Esophagus muscularis mucosa (tissue), 4 donors: Measurements from ENCODE around the gene EEF2. TPM values are rescaled to one million over a fixed set of nuclear protein-coding genes. Genes with fewer than 3 reads are reported as not detected.
A peak's percentile ranks its signal among the peaks of the same experiment; 100 is the strongest.

Experiments used
- DNase-seq: peaks from one replicate; pipeline ENCODE4 v3.0.0-alpha.2; 2017; ENCODE audit errors: extremely low spot score
- H3K27ac ChIP-seq, 4 donors: fragments of 200-600 bp; sonication (generic); replicated peaks in 1 of 4; 1 replicate in 3 of 4; 2 replicates in 1 of 4; pipeline ENCODE4 v1.5.1; 2016 to 2019; ENCODE audit warnings: mild to moderate bottlenecking in 1 of 4
- H3K27me3 ChIP-seq, 4 donors: fragments of 200-600 bp; sonication (generic); one replicate each; pipeline versions ENCODE4 v1.5.1 to v1.6.0; 2016 to 2019
- H3K36me3 ChIP-seq, 4 donors: fragments of 200-600 bp; sonication (generic); one replicate each; pipeline ENCODE4 v1.5.1; 2016 to 2019
- H3K4me1 ChIP-seq, 4 donors: fragments of 200-600 bp; sonication (generic); one replicate each; pipeline ENCODE4 v1.5.1; 2016 to 2019
- H3K4me3 ChIP-seq, 4 donors: fragments of 200-600 bp; sonication (generic); 1 replicate in 2 of 4; 2 replicates in 2 of 4; pipeline ENCODE4 v1.5.1; 2016 to 2019; ENCODE audit warnings: mild to moderate bottlenecking in 4 of 4, moderate library complexity in 1 of 4
- H3K9me3 ChIP-seq, 4 donors: fragments of 200-600 bp; sonication (generic); 1 replicate in 3 of 4; 2 replicates in 1 of 4; pipeline ENCODE4 v1.5.1; 2016 to 2019
- EP300 ChIP-seq: sonication (generic); formaldehyde crosslinking; IDR thresholded peaks from one replicate; pipeline ENCODE4 v1.6.1; 2017; ENCODE audit warnings: antibody characterized with exemption
- POLR2A ChIP-seq: fragments of 450-650 bp; IDR thresholded peaks from one replicate; pipeline ENCODE4 v1.6.1; 2017; ENCODE audit warnings: antibody characterized with exemption, moderate library complexity, mild to moderate bottlenecking, low read depth
- POLR2AphosphoS5 ChIP-seq, 2 donors: sonication (generic); formaldehyde crosslinking; IDR thresholded peaks; one replicate each; pipeline ENCODE4 v1.6.1; 2017; ENCODE audit warnings: antibody characterized with exemption in 2 of 2
- WGBS: methylation state at CpG from one replicate; pipeline ENCODE4 v1.1.5; 2018; 5-methylcytosine and 5-hydroxymethylcytosine counted together
- intact Hi-C: fragments of 100-400 bp; cut with DNase I; formaldehyde crosslinking; loops from one replicate; pipeline ENCODE4 v1.15.1; 2023
- small RNA-seq, 3 donors: library from RNA; depleted of rRNA; stranded (forward); fragments of <200 nt; gene quantifications; one replicate each; pipeline ENCODE3, GENCODE V24; 2016
- total RNA-seq, 4 donors: library from RNA; depleted of rRNA; stranded (reverse); fragments of >200 nt; gene quantifications; one replicate each; pipeline versions ENCODE4 v1.1.0 to v1.2.1, GENCODE V29; 2016
- TF ChIP-seq, protein P1 (sequence below), 3 experiments: fragments of 200-600 bp in 2 of 3; fragments of 450-650 bp in 1 of 3; sonication (generic) in 2 of 3; IDR thresholded peaks; one replicate each; pipeline ENCODE4 v1.5.1; 2017 to 2019; ENCODE audit warnings: antibody characterized with exemption in 3 of 3, mild to moderate bottlenecking in 2 of 3, moderate library complexity in 1 of 3

EEF2 gene
- total RNA-seq, 4 donors from 2014 or later, result 2,280 to 3,286 (median 2,635) TPM

DNA sequence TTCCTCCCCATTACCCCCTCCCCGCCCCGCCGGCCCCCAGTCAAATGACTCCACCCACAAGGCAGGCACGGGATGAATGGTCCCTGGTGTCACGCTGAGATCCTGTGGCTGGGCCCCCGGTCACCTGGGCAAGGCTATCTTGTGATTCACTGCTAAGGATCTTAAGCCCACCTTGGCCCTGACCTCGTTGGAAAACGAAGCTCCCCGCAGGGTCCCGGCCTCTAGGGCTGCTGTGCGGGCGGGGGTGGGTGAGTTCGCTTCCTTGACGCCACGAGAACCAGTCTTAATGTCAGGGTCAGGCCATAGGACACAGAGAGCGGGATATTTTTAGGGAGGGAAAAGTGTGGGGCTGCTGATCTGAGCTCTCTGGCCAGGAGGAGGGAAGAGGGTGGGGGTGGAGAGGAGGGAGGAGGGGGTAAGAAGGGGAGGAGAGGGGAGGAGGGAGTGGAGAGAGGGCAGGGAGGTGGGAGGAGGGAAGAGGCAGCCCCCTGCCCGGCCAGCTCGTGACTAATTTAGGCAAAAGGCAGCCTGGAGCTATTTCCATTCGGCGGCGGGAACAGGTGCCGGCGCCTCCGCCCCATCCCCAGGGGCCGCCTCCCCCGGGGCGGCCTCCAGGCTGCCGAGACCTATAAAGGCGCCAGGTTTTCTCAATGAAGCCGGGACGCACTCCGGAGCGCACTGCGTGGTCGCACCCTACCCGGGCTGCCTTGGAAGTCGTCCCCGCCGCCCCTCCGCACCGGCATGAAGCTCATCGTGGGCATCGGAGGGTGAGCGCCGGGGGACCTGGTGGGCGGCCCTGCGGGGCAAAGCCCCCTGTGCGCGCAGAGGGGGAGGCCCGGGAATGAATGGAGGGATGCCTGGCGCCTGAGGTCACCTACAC is 52.1 kb downstream of the EEF2 start, which contains the start of gene NMRK2:
Gene NMRK2 (plus strand): TSS at position 139 of the 880 bp plus-strand sequence. CDS start 603 bp downstream, at position 742.
- Histone ChIP-seq H3K36me3 (no peaks in the 10 kb centered on the region), H3K27ac (peak within 1 kb of the TSS in 2 of 4 donors; percentile 37 to 40), H3K27me3 (peaks cover 0 to 24% (median 3%) of the 10 kb centered on the region in 4 donors), H3K4me1 (peaks cover 10 to 22% (median 15%) of the 10 kb centered on the region in 4 donors), H3K4me3 (peak within 1 kb of the TSS; percentile 18 to 40 (median 29)), H3K9me3 (no peaks in the 10 kb centered on the region)
- intact Hi-C loops, result no loop called here
- DNase-seq, result no peak
- 8% methylated on average over 19 of the region's 51 CpGs for WGBS
- TF ChIP-seq EP300, result no peak
- TF ChIP-seq, protein P1, sequence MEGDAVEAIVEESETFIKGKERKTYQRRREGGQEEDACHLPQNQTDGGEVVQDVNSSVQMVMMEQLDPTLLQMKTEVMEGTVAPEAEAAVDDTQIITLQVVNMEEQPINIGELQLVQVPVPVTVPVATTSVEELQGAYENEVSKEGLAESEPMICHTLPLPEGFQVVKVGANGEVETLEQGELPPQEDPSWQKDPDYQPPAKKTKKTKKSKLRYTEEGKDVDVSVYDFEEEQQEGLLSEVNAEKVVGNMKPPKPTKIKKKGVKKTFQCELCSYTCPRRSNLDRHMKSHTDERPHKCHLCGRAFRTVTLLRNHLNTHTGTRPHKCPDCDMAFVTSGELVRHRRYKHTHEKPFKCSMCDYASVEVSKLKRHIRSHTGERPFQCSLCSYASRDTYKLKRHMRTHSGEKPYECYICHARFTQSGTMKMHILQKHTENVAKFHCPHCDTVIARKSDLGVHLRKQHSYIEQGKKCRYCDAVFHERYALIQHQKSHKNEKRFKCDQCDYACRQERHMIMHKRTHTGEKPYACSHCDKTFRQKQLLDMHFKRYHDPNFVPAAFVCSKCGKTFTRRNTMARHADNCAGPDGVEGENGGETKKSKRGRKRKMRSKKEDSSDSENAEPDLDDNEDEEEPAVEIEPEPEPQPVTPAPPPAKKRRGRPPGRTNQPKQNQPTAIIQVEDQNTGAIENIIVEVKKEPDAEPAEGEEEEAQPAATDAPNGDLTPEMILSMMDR (IDR thresholded peaks at IDR 0.05), result no peak
- peak; percentile 20 for TF ChIP-seq POLR2A
- no peak for TF ChIP-seq POLR2AphosphoS5 (IDR thresholded peaks at IDR 0.05)

DNA sequence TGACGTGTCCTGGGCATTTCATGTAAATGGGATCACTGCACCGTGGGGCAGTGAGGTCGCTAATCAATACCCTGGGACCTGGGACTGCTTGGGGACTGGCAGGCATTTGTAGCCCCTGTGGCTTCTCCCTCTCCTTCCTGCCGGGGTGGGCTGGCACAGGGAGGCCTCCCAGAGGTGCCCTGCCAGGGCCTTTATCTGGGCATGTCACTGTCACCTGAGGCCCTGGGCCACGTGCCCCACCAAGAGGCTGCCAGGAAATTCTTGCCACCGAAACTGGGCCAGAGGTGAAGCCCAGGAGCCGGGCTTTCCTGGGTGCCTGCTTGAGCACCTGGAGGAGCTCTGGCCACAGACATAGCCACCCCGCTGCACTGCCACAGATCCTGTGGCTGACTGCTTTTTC is 54.2 kb downstream of the EEF2 start:
- TF ChIP-seq, protein P1 (IDR thresholded peaks at IDR 0.05), result no peak
- no peak for TF ChIP-seq POLR2AphosphoS5 (IDR thresholded peaks at IDR 0.05)
- TF ChIP-seq EP300, result no peak
- TF ChIP-seq POLR2A, result no peak

More for the DNA sequence above, 54.2 kb downstream of the EEF2 start:
- Histone ChIP-seq H3K36me3 (no peaks in the 10 kb centered on the region), H3K27me3 (peaks cover 0 to 24% (median 3%) of the 10 kb centered on the region in 4 donors), H3K9me3 (no peaks in the 10 kb centered on the region), H3K27ac (no peak overlapping the region), H3K4me3 (no peak overlapping the region), H3K4me1 (peaks cover 10 to 22% (median 15%) of the 10 kb centered on the region in 4 donors)
- 81% methylated on average over 6 of the region's 8 CpGs for WGBS
- no peak for DNase-seq
- intact Hi-C loops, result no loop called here

Small RNAs within 50 kb of the gene (small RNA-seq; reads per million reads assigned to genes)
- gene SNORD37, result 6.8 to 8.5 (median 7.2) reads per million in 3 donors

Other genes with a start within 250 kb of the EEF2 start
- 10 to 100 TPM; 13.7 to 40.5 (median 24.4) TPM for gene APBA3, start 223.8 kb downstream of the EEF2 start, total RNA-seq
- gene MRPL54, start 222.8 kb downstream of the EEF2 start, total RNA-seq, result 10 to 100 TPM; 45.2 to 84.3 (median 77.4) TPM
- not detected for gene RAX2, start 213.2 kb downstream of the EEF2 start, total RNA-seq
- 1 to 10 TPM in 3 of 4 donors, under 1 TPM in 1; 0.13 to 2.9 (median 1.8) TPM for gene MATK, start 199.1 kb downstream of the EEF2 start, total RNA-seq
- gene ZFR2, start 116.4 kb downstream of the EEF2 start, total RNA-seq, result under 1 TPM in 1 of 4 donors, not detected in 3; 0.69 TPM
- 1 to 10 TPM in 1 of 4 donors, under 1 TPM in 3; 0.42 to 1.3 (median 0.82) TPM for gene ATCAY, start 104.8 kb downstream of the EEF2 start, total RNA-seq
- gene NMRK2, start 52.4 kb downstream of the EEF2 start, total RNA-seq, result 1 to 10 TPM in 1 of 4 donors, under 1 TPM in 2, not detected in 1; 0.39 to 2.1 (median 0.69) TPM
- gene DAPK3, start 14.4 kb downstream of the EEF2 start, total RNA-seq, result 100 to 1,000 TPM; 140 to 226 (median 212) TPM
- 10 to 100 TPM; 16.6 to 34.1 (median 24.8) TPM for gene PIAS4, start 22.3 kb upstream of the EEF2 start, total RNA-seq
- gene ZBTB7A, start 81.4 kb upstream of the EEF2 start, total RNA-seq, result 100 to 1,000 TPM in 2 of 4 donors, 10 to 100 TPM in 2; 71.9 to 137 (median 114) TPM
- 100 to 1,000 TPM in 2 of 4 donors, 10 to 100 TPM in 2; 59.0 to 145 (median 101) TPM for gene MAP2K2, start 138.7 kb upstream of the EEF2 start, total RNA-seq
- gene CREB3L3, start 168.2 kb upstream of the EEF2 start, total RNA-seq, result not detected
- 10 to 100 TPM; 16.0 to 24.1 (median 19.9) TPM for gene SIRT6, start 197.1 kb upstream of the EEF2 start, total RNA-seq
- gene ANKRD24, start 197.2 kb upstream of the EEF2 start, total RNA-seq, result 1 to 10 TPM in 2 of 4 donors, under 1 TPM in 2; 0.32 to 2.5 (median 0.96) TPM
- gene EBI3, start 244.1 kb upstream of the EEF2 start, total RNA-seq, result 1 to 10 TPM; 1.1 to 6.6 (median 1.9) TPM